ENCODE data around the gene PCDH1. TPM values are rescaled to one million over a fixed set of nuclear protein-coding genes. Genes with fewer than 3 reads are reported as not detected.

PCDH1 gene
- total RNA-seq, 1 donor from 2014 or later = 85.4 TPM

DNA sequence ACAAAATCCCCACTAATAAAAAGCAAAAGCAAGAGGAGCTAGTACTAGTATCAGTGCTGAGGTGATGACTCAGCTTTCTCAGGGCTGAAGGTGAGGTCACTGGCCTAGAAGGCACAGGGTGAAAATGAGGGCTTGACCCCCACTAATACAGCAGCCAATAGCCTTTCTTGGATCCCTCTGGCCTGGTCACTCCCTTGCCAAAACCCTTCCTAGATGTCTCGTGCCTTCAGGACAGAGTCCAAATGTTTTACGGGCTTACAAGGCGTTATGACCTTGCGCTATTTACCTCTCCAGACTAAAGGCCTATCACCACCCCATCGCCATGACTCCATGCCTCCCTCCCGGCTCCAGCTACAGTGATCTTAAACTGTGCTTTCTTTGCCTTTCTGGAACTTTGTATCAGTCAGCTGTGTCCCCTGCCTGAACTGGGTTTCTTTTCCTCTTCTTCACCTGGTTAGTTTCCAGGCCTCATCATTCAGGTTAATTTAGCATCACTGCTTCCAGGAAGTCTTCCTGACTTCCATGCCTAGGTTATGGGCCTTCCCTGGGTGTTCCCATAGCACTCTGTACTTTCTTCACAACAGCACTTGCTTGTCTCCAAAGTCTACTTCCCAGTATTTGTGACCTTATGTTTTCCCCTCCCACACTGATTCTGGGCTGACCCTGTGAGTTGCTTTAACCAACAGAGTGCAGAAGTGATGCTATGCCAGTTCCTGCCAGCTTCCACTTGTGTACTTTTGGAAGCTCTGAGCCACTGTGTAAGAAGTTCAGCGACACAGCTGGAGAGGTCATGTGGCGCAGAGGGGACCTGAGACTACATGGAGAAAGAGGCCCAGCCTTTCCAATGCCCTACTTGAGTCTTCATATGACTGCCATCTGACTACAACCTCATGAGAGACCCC is 41.3 kb upstream of the PCDH1 start:
- Mint-ChIP-seq H3K36me3 (ENCODE audit: low read depth) (peaks cover 2% of the 10 kb centered on the region), H3K9me3 (ENCODE audit: low read depth) (no peaks in the 10 kb centered on the region), H3K27me3 (ENCODE audit: low read depth) (peaks cover 5% of the 10 kb centered on the region), H3K27ac (ENCODE audit: unreplicated experiment) (no peak overlapping the region), H3K4me1 (ENCODE audit: low read depth) (peaks cover 15% of the 10 kb centered on the region), H3K4me3 (ENCODE audit: unreplicated experiment) (no peak overlapping the region)
- TF ChIP-seq, protein P1, sequence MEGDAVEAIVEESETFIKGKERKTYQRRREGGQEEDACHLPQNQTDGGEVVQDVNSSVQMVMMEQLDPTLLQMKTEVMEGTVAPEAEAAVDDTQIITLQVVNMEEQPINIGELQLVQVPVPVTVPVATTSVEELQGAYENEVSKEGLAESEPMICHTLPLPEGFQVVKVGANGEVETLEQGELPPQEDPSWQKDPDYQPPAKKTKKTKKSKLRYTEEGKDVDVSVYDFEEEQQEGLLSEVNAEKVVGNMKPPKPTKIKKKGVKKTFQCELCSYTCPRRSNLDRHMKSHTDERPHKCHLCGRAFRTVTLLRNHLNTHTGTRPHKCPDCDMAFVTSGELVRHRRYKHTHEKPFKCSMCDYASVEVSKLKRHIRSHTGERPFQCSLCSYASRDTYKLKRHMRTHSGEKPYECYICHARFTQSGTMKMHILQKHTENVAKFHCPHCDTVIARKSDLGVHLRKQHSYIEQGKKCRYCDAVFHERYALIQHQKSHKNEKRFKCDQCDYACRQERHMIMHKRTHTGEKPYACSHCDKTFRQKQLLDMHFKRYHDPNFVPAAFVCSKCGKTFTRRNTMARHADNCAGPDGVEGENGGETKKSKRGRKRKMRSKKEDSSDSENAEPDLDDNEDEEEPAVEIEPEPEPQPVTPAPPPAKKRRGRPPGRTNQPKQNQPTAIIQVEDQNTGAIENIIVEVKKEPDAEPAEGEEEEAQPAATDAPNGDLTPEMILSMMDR (IDR thresholded peaks at IDR 0.05) = no peak
- DNase-seq (ENCODE audit: low spot score) = no peak

DNA sequence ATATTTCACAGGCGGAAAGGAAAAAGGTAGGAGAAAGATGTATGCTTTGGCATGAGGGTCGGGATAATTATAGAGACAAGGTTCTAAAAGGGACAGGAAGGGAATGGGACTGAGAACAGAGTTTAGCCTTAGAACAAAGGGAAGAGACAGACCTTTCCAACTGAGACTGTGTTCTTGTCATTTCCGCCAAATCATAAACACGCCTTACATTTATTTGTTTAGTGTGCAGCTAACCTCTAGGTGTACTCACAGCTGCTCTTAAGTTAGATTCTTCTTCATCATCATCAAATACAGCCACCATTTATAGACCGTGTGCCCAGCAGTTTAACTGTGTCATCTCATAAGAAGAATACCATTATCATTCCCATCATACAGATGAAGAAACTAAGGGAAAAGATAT is 39.5 kb upstream of the PCDH1 start:
- no peak overlapping the region for H3K27ac Mint-ChIP-seq (ENCODE audit: unreplicated experiment)
- H3K4me1 Mint-ChIP-seq (ENCODE audit: low read depth) = peaks cover 12% of the 10 kb centered on the region
- no peak overlapping the region for H3K4me3 Mint-ChIP-seq (ENCODE audit: unreplicated experiment)
- H3K36me3 Mint-ChIP-seq (ENCODE audit: low read depth) = no peaks in the 10 kb centered on the region
- no peaks in the 10 kb centered on the region for H3K9me3 Mint-ChIP-seq (ENCODE audit: low read depth)
- DNase-seq (ENCODE audit: low spot score) = no peak
- H3K27me3 Mint-ChIP-seq (ENCODE audit: low read depth) = peaks cover 10% of the 10 kb centered on the region
- TF ChIP-seq, protein P1 (IDR thresholded peaks at IDR 0.05) = no peak

DNA sequence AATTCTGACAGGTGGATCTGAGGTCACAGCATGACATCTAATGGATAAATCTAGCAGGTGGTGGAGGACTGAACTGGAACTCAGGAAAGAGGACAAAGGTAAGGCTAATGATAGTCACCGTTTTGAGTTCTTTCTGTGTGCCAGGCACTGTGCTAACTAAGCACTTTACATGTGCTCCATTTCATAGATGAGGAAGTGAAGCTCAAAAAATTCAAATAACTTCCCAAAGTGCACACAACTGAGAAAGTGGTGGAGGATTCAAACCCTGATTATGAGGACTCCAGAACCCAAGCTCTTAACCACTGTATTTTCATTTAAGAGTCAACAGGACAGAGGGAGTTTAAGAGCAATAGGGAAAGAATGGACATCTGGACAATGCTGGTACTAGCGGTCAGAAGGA is 38.3 kb upstream of the PCDH1 start:
- TF ChIP-seq, protein P1 (IDR thresholded peaks at IDR 0.05) = no peak
- Mint-ChIP-seq H3K27me3 (ENCODE audit: low read depth) (peaks cover 10% of the 10 kb centered on the region), H3K4me3 (ENCODE audit: unreplicated experiment) (no peak overlapping the region), H3K27ac (ENCODE audit: unreplicated experiment) (no peak overlapping the region), H3K4me1 (ENCODE audit: low read depth) (peaks cover 9% of the 10 kb centered on the region), H3K9me3 (ENCODE audit: low read depth) (no peaks in the 10 kb centered on the region), H3K36me3 (ENCODE audit: low read depth) (no peaks in the 10 kb centered on the region)
- no peak for DNase-seq (ENCODE audit: low spot score)

DNA sequence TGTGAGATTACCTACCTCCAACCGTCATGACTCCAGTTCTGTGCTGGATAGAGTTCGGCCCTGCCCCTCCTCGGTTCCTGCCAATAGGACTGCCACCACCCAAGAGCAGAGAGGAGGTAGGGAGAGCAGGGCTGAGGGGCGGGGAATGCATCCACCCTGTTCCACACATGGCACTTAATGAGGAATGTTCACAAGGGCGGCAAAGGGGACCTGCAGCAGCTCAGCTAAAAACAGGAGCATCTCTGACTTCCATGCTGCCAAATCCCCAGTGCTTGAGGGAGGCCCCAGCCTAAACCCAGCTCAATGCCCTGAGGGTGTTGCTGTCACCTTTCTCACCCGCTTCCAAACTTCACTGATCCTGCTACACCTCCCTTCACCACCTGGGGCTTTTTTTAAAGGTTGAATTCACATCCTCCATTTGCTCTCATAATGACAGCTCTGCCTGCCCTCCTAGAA is 37.7 kb upstream of the PCDH1 start:
- Mint-ChIP-seq H3K36me3 (ENCODE audit: low read depth) (no peaks in the 10 kb centered on the region), H3K9me3 (ENCODE audit: low read depth) (no peaks in the 10 kb centered on the region), H3K27me3 (ENCODE audit: low read depth) (peaks cover 10% of the 10 kb centered on the region), H3K4me3 (ENCODE audit: unreplicated experiment) (no peak overlapping the region), H3K27ac (ENCODE audit: unreplicated experiment) (no peak overlapping the region), H3K4me1 (ENCODE audit: low read depth) (peaks cover 9% of the 10 kb centered on the region)
- no peak for DNase-seq (ENCODE audit: low spot score)
- TF ChIP-seq, protein P1 (IDR thresholded peaks at IDR 0.05) = no peak

DNA sequence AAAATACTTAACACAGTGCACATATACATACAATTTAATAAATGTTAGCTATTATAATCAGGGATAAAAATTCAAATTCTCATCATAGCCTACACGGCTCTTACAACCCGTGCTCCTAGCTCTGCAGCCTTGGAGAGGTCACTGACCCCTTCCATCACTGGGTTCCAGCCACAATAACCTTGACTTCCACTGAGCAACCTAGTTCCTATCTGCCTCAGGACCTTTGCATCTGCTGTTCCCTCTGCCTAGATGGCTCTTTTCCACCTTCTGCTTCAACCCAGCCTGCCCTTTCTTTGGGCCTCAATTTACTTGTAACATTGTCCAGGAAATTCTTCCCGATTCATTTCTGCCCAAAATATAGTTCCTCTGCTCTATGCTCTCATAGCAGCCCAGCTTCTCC is 36.6 kb upstream of the PCDH1 start:
- Mint-ChIP-seq H3K4me3 (ENCODE audit: unreplicated experiment) (no peak overlapping the region), H3K9me3 (ENCODE audit: low read depth) (no peaks in the 10 kb centered on the region), H3K27ac (ENCODE audit: unreplicated experiment) (no peak overlapping the region), H3K27me3 (ENCODE audit: low read depth) (peaks cover 10% of the 10 kb centered on the region), H3K36me3 (ENCODE audit: low read depth) (no peaks in the 10 kb centered on the region), H3K4me1 (ENCODE audit: low read depth) (peaks cover 9% of the 10 kb centered on the region)
- no peak for DNase-seq (ENCODE audit: low spot score)
- TF ChIP-seq, protein P1 (IDR thresholded peaks at IDR 0.05) = no peak
